Kasumi-1 (cell line): ENCODE measurements around the gene SLC2A14.
A peak's percentile ranks its signal among the peaks of the same experiment; 100 is the strongest.
"Not testable (repeated sequence)": the region's sequence is repeated elsewhere in the genome, so short reads cannot be mapped to it uniquely, and the experiment has no call there.

ENCODE experiments used
- DNase-seq, 2 experiments: peaks; one replicate each; lab custom pipeline; 2025; lab: John Stamatoyannopoulos, UW

Gene SLC2A14

DNA sequence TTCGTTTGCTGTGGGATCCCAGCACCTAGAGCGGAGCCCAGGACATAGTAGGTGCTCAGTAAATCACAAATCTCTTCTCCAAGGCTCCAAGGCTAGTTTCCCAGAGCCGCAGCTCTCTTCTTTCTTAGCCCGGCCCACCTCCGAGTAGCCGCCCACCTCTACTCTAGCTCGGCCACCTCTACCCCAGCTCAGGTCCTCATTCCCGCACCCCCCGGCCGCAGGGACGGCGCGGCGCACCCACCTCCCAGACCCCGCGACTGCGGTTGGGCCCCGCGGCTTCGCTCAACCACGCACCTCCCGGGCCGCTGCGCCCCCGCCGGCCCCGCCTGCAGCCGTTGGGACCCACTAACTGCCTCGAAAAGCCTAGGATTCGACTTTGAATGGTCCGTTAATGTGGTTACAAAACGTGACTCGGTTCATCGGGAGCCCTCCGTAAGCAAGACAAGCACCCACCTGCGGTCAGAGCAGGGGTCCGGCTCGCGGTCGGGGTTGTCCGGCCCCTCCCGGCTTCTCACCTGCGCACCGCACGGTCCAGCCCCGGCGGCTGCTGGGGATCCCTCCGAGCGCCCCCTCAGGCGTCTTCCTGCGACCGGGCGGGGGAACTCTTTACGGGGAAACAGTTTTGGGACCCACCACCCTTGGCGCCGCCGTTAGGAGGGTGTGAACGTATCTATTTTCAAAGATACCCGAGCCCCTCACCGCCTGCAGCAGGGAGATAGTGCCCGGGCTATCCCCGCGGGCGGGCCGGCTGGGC is at the start of gene SLC2A14:
Gene SLC2A14 (minus strand): TSS at position 350 of the 754 bp plus-strand sequence. CDS start 3,035 bp downstream, outside the sequence.
- no peak for DNase-seq

DNA sequence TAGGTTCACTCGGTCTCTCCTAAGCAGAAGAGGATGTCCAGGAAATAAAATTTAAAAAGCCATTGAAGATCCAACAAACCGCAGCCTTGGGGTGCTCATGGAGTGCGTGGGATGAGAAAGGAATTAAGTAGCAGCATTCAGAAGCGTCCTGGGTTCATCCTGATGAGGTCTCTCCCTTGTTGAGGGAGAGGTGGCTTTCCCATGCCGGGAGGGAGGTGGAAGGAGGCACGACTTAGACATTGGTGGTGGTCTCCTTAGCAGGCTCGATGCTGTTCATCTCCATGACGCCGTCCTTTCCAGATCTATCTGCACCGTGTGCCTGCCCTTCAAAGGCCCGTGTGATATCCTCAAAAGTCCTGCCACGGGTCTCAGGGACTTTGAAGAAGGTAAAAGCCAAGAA is 48.5 kb upstream of the SLC2A14 start:
- not testable (repeated sequence) for DNase-seq

DNA sequence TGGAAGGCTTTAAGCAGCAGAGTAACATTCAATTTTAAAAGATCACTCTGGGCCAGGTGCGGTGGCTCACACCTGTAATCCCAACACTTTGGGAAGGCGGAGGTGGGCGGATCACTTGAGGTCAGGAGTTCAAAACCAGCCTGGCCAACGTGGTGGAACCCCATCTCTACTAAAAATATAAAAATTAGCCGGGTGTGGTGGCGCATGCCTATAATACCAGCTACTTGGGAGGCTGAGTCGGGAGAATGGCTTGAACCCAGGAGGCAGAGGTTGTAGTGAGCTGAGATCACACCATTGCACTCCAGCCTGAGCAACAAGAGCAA is 45.5 kb upstream of the SLC2A14 start:
- DNase-seq, result not testable (repeated sequence)

DNA sequence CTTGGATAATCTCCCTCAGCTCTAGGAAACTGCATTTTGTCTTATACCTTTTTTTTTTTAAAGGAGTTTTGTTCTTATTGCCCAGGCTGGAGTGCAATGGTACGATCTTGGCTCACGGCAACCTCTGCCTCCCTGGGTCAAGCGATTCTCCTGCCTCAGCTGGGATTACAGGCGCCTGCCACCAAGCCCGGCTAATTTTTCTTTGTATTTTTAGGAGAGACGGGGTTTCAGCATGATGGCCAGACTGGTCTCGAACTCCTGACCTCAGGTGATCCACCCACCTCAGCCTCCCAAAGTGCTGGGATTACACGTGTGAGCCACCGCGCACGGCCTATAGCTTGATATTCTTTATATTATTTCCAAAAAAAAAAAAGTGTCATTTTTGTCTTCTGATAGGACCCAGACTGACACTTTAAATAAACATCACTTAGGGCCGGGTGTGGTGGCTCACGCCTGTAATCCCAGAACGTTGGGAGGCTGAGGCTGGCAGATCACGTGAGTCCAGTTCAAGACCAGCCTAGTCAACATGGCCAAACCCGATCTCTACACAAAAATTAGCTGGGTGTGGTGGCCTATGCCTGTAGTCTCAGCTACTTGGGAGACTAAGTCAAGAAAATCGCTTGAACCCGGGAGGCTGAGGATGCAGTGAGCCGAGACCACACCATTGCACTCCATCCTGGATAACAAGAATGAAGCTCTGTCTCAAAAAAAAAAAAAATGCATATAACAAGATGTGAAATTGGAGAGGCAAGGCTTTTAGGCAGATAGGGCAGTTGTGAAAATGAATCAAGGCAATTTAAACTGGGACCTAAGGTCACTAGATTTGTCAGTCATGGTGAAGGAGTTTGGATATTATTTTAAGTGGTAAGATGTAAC is 44.9 kb upstream of the SLC2A14 start:
- no peak for DNase-seq

DNA sequence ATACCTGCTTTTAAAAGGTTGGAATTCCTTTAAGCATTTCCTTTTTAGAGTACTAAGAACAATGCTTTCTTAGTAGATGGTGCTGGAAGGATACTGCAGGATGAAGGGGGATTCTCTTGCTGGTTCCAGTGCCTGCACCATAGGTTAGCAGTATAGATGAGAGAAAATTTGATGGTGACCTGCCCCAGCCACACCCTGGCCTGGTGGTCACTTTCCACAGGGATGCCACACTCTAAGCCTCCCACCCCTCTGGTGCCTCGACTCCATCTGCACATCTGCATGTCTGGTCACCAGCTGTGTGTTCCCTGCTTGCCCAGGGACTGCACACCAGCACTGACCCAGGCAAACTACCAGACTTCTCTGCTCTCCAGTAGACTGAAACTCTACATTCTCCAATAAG is 44.2 kb upstream of the SLC2A14 start:
- no peak for DNase-seq

DNA sequence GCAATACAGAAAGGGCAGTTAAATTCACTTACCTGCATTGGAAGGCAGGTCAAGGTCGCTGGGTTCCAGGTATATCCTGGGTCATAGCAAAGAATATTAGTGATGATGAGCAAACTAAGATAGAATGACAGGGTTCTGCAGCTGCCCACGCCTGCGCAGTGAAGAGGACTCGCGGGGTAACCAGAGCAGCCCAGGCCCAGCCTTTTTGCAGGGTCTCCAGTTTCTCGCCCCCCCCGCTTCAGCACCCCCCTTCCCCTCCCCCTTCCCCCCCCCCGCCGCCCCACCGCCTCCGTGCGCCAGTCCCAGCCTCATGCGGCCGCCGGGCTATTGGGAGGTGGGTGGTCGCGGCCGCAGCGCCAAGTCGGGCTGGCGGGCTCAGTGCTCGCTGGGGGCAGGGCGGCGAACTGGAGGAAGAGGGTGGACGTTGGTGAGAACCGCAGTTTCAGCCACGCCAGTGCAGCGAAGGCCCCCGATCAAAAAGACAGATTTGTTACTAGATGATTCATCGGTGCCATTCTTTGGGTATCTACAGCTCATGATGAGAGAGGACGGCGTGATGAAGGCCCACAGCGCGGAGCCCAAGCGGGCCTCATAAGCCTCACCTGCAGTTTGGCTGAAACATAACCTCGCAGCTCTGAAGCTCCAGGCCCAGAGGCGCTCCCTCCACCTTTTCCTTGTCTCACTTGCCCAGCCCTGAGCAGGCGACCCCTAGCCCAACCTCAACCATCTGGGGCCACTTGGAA is 43.1 kb upstream of the SLC2A14 start:
- no peak for DNase-seq

DNA sequence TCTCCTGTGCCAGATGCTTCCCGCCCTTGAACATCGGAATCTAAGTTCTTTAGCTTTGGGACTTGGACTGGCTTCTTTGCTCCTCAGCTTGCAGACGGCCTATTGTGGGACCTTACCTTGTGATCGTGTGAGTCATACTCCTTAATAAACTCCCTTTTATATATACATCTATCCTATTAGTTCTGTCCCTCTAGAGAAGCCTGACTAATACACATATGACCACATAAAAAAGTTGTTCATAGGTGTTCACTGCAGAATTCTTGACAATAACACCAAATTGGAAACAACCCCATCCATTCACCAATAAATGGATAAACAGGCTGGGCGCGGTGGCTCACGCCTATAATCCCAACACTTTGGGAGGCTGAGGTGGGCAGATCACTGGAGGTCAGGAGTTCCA is 37.4 kb upstream of the SLC2A14 start:
- DNase-seq, result not testable (repeated sequence)

DNA sequence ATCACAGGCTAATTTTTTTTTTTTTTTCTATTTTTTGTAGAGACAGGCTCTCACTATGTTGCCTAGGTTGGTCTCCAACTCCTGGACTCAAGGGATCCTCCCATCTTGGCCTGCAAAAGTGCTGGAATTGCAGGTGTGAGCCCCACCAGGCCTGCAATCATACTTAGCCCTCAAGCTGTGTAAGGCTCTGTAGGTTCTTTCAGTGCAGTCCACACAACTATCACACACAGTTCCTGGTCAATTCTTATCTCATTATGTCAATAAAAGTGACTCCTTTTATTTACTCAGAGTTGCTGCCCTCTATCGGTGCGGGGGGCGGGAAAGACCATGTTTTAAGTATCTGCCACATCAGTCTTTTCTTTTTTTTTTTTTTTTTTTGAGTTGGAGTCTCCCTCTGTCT is 34.3 kb upstream of the SLC2A14 start:
- DNase-seq, result peak in 1 of 2 experiments; percentile 0

DNA sequence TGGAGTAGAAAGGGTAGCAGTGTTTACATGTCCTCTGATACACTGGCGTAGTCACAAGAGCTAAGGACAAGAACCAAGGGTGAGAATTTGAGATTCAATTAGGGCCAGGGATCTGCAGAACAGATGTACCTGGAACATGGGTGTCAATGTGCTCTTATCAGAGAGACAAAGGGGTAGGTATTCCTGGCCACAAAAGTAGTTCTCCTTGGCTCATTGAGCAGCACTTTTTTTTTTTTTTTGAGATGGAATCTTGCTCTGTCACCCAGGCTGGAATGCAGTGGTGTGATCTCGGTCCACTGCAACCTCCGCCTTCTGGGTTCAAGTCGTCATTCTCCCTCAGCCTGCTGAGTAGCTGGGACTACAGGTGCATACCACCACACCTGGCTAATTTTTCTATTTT is 33.6 kb upstream of the SLC2A14 start:
- not testable (repeated sequence) for DNase-seq

DNA sequence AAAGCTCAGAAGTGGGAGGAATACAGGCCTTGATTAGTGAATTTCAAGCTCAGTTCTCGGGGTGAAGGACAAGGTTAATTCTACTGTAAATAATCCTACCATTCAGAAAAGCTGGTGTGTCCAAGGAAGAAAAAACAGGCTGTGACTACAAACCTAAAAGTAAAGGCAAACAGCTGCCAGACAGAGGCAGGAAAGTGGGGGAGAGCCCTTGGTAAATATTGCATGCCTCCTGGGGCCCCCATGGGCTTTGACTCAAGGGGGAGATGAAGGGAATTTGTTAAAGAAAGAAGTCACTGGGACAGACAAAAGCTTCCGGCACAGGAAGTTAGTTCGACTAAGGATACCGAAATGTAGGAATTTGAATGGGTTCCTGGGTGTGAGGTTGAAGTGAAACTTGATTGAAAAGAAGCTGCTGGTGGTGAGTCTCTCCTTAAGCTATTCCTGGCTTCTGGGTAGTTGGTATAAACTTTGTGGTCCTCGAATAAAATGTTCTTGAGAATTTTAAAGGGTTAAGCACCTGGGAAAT is 32.9 kb upstream of the SLC2A14 start:
- not testable (repeated sequence) for DNase-seq

DNA sequence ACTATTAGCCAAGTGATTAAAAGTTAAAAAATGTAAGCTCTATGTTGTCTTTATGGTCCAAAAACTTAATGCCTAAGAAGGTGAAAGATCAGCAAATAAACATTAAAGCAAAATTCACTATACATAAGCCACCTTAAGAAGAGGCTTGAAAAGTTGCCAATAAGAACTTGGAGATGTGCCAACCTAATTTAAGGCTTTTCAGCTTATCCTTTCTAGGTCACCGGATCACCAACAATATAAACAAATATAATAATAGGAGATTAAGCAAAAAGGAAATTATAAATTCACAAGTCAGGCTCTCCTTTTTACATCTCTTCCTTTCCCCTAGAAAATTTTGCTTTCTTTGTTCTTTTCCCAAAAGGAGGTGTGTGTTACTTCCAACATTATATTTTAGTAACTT is 32.4 kb upstream of the SLC2A14 start:
- no peak for DNase-seq

DNA sequence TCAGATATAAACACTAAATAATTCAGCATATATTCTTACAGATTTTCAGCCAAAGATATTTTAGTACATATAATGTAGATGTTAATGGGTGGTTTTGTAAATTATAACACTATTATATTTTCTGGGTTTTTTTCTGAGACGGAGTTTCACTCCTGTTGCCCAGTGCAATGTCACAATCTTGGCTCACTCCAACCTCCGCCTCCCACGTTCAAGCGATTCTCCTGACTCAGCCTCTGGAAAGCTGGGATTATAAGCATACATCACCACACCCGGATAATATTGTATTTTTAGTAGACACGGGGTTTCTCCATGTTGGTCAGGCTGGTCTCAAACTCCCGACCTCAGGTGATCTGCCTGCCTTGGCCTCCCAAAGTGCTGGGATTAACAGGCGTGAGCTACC is 29.7 kb upstream of the SLC2A14 start:
- not testable (repeated sequence) for DNase-seq

DNA sequence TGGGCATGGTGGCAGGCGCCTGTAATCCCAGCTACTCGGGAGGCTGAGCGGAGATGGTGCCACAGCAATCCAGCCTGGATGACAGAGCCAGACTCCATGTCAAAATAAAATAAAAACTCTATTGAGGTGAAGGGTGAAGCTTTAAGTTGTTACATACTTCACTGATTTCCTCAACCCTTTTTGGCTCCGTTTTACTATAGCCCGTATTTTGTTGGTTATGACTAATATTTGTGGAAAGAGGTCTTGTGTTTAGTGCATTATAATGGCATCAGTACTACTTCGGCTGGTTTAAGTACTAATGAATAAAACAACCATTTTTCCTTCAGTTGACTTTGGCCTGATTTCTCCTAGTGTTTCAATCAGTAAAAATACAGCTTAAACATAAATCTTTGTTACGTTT is 27.0 kb upstream of the SLC2A14 start:
- no peak for DNase-seq

DNA sequence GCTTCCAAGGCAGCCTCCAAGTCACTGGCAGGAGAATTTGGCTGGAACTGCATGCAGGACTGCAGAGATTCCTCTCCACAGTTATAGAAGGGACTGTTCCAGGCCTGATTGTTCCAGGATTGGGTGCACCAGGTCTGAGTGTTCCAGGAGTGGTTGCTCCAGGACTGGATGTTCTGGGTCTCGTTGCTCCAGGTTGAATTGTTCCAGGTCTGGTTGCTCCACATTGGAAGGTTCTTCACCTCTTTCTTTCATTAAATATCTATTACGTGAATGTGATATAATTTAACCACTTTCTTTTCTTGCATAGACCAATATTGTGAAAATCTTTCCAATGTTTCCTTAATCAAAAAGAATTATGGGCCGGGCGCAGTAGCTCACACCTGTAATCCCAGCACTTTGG is 24.0 kb upstream of the SLC2A14 start:
- not testable (repeated sequence) for DNase-seq

DNA sequence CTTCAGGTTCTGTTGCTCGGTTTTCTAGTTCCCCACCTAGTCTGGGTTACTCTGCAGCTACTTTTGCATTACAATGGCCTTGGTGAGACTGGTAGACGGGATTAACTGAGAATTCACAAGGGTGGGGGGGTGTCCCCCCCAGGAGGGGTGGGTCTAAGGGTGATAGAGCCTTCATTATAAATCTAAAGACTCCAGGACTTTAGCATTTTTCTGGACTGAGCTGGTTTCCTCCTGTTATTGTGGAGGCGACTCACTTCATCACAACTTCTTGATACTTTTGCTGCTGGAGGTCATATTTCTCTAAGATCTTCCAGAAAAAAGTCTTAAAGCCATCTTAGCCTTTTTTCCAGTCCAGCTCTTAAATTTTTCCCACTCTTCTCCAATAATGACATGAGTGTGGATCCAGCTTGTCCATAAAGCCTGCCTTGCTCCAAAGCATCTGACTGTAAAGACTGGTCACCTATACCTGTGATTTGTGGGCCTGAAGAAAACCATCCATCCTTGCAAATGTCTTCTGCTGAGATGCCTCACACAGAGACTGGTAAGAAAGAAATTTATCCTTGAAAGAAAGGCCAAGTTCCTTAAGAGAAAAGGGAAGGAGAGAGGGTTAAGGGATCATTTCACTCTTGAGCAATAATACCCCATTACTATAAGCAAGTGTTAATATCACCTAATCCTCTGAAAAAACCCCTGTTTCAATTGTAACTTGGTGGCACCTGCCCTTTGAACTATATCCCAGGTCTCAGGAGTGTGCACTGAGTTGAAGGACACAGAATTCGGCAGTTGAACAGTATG is 19.7 kb upstream of the SLC2A14 start:
- no peak for DNase-seq

DNA sequence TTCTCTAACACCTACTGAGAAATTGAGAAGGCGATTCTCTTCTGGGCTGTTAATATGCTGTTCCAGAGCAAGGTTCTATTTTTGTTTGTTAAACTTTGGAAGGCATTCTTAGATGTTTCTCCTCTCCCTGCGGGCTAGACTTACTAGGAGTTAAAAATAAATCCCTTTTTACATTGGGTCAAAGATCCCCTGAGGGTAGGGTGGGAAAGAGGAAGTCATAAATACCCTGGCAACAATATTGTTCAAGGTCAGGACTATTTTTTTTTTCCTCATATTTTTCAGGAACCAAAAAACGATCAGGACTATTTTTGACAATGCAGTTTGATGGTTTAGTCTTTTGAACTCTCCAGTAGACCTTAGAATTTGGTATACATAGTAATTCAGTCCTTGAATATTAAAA is 12.0 kb upstream of the SLC2A14 start:
- DNase-seq, result peak; percentile 2 to 11

DNA sequence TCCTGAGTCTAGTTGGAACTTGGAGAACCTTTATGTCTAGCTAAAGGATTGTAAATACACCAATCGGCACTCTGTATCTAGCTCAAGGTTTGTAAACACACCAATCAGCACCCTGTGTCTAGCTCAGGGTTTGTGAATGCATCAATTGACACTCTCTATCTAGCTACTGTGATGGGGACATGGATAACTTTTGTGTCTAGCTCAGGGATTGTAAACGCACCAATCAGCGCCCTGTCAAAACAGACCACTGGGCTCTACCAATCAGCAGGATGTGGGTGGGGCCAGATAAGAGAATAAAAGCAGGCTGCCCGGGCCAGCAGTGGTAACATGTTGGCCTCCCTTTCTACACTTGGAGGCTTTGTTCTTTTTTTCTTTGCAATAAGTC is 9.0 kb upstream of the SLC2A14 start:
- not testable (repeated sequence) for DNase-seq

DNA sequence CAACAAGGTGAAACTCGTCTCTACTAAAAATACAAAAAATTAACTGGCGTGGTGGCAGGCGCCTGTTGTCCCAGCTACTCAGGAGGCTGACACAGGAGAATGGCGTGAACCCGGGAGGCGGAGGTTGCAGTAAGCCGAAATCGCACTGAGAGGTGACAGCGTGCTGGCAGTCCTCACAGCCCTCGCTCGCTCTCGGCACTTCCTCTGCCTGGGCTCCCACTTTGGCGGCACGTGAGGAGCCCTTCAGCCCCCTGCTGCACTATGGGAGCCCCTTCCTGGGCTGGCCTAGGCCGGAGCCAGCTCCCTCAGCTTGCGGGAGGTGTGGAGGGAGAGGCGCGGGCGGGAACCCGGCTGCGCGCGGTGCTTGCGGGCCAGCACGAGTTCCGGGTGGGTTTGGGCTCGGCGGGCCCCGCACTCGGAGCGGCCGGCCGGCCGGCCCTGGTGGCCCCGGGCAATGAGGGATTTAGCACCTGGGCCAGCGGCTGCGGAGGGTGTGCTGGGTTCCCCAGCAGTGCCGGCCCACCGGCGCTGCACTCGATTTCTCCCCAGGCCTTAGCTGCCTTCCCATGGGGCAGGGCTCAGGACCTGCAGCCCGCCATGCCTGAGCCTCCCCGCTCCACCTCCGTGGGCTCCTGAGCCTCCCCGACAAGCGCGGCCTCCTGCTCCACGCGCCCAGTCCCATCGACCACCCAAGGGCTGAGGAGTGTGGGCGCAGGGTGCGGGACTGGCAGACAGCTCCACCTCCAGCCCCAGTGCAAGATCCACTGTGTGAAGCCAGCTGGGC is 8.4 kb upstream of the SLC2A14 start:
- DNase-seq, result not testable (repeated sequence)

DNA sequence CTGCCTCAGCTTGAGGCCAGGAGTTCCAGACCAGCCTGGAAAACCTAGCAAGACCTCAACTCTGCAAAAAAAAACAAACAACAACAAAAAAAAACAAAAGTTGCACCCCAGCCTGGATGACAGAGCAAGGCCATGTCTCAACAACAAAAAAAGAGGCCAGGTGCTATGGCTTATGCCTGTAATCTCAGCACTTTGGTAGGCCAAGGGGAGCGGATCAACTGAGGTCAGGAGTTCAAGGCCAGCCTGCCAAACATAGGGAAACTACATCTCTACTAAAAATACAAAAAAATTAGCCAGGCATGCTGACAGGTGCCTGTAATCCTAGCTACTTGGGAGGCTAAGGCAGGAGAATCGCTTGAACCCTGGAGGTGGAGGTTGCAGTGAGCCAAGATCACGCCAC is 6.5 kb upstream of the SLC2A14 start:
- no peak for DNase-seq

DNA sequence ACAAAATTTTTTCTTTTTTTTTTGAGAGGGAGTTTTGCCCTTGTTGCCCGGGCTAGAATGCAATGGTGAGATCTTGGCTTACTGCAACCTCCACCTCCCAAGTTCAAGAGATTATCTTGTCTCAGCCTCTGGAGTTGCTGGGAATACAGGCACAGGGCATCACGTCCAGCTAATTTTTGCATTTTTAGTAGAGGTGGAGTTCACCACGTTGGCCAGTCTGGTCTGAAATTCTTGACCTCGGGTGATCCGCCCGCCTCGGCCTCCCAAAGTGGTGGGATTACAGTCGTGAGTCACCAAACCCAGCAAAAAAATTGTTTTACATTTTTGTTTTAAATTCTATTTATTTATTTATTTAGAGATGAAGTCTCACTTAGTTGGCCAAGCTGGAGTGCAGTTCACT is 4.7 kb upstream of the SLC2A14 start:
- no peak for DNase-seq

DNA sequence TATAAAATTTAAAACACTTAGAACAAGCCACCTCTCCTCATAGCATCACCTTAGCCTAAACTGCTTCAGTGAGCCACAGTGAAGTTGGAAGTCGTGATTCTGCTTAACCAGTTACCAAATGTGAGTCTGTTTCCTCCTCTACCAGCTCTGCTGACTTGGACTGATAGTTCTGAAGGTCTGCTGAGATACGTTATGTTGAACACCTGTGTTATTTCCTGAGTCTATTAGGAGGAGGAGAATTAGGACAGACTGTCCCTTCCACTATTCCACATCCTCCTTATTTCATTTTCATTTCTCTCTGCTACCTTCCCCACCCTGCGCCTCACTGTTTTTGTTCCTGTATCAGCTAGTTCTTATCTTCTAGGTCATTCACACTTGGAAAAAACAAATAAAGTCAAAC is 2.4 kb downstream of the SLC2A14 start:
- no peak for DNase-seq
